HEK293T (cell line): ENCODE data around the gene C17orf100.

Source experiments
- BHLHE40 ChIP-seq: fragments of 450-650 bp; IDR thresholded peaks from 2 replicates; pipeline ENCODE4 v1.6.1; 2016; ENCODE audit warnings: mild to moderate bottlenecking, moderate library complexity, borderline replicate concordance
- CTBP1 ChIP-seq: fragments of 450-650 bp; IDR thresholded peaks from 2 replicates; pipeline ENCODE4 v1.6.1; 2016; ENCODE audit warnings: borderline replicate concordance
- FOXK2 ChIP-seq: fragments of 450-650 bp; IDR thresholded peaks from 2 replicates; pipeline ENCODE4 v1.6.1; 2016; ENCODE audit warnings: mild to moderate bottlenecking
- FOXM1 ChIP-seq: fragments of 450-650 bp; IDR thresholded peaks from 2 replicates; pipeline ENCODE4 v1.6.1; 2017; ENCODE audit warnings: mild to moderate bottlenecking, borderline replicate concordance
- PKNOX1 ChIP-seq: fragments of 450-650 bp; IDR thresholded peaks from 2 replicates; pipeline ENCODE4 v1.6.1; 2016
- SUZ12 ChIP-seq: fragments of 450-650 bp; IDR thresholded peaks from 2 replicates; pipeline ENCODE4 v1.6.1; 2016; ENCODE audit warnings: mild to moderate bottlenecking
- ZNF384 ChIP-seq: fragments of 450-650 bp; IDR thresholded peaks from 2 replicates; pipeline ENCODE4 v1.6.1; 2016

GRCh38 chr17:6676802-6677157 is 25.2 kb downstream of the C17orf100 start:
- TF ChIP-seq FOXK2 = no peak
- no peak for TF ChIP-seq BHLHE40
- no peak for TF ChIP-seq ZNF384
- TF ChIP-seq FOXM1 = no peak
- TF ChIP-seq SUZ12 = no peak
- no peak for TF ChIP-seq PKNOX1
- no peak for TF ChIP-seq CTBP1
